ENCODE measurements around the gene MIAT. TPM values are rescaled to one million over a fixed set of nuclear protein-coding genes. Genes with fewer than 3 reads are reported as not detected.

The MIAT gene
- total RNA-seq, 1 experiment from 2014 or later, result 1.5 TPM

GRCh38 chr22:26712158-26712557, 54.8 kb downstream of the MIAT start:
- Histone ChIP-seq H3K4me1 (ENCODE audit: low read length) (no peaks in the 10 kb centered on the region), H2AFZ (ENCODE audit: low read length) (no peak overlapping the region), H3K36me3 (ENCODE audit: insufficient read depth, low read length) (no peaks in the 10 kb centered on the region), H3K4me3 (ENCODE audit: low read length) (no peak overlapping the region), H3K27me3 (ENCODE audit: low read length) (no peaks in the 10 kb centered on the region), H3K4me2 (ENCODE audit: low read depth, low read length, poor library complexity, severe bottlenecking) (no peak overlapping the region), H4K20me1 (ENCODE audit: insufficient read depth, low read depth, low read length) (no peaks in the 10 kb centered on the region), H3K9me3 (ENCODE audit: low read length) (no peaks in the 10 kb centered on the region), H3K79me2 (ENCODE audit: low read length) (no peaks in the 10 kb centered on the region), H3K9ac (ENCODE audit: low read length) (no peak overlapping the region), H3K27ac (ENCODE audit: low read length) (no peak overlapping the region), H3K9me2 (replicated peaks; ENCODE audit: insufficient read depth, low read length) (no peaks in the 10 kb centered on the region)
- no peak for DNase-seq

GRCh38 chr22:26713823-26714449, 56.5 kb downstream of the MIAT start:
- Histone ChIP-seq H3K79me2 (ENCODE audit: low read length) (no peaks in the 10 kb centered on the region), H3K4me1 (ENCODE audit: low read length) (no peaks in the 10 kb centered on the region), H4K20me1 (ENCODE audit: insufficient read depth, low read depth, low read length) (no peaks in the 10 kb centered on the region), H3K9me2 (replicated peaks; ENCODE audit: insufficient read depth, low read length) (no peaks in the 10 kb centered on the region), H3K36me3 (ENCODE audit: insufficient read depth, low read length) (no peaks in the 10 kb centered on the region), H3K27me3 (ENCODE audit: low read length) (no peaks in the 10 kb centered on the region), H3K9ac (ENCODE audit: low read length) (no peak overlapping the region), H3K4me3 (ENCODE audit: low read length) (no peak overlapping the region), H3K27ac (ENCODE audit: low read length) (no peak overlapping the region), H2AFZ (ENCODE audit: low read length) (no peak overlapping the region), H3K4me2 (ENCODE audit: low read depth, low read length, poor library complexity, severe bottlenecking) (no peak overlapping the region), H3K9me3 (ENCODE audit: low read length) (no peaks in the 10 kb centered on the region)
- no peak for DNase-seq

DNA sequence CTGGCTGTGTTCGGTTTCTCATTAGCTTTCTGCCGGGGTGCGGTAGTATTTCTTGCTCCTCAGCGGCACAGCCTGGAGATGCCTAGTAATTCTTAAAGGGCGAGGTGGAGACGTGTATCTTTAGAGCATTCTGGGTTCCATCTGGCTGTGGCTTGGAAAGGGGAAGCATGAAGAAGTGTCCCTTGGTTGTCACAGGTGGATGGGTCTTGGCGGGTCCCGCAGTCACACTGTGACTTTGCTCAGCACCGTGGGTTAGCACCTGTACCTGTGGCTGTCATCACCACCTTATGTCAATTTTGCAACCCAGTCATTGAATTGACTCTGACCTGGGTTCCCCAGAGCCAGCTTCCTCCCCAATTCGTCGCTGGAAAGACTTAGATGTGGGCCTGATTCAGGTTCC, 57.6 kb downstream of the MIAT start:
- Histone ChIP-seq H3K9me3 (ENCODE audit: low read length) (no peaks in the 10 kb centered on the region), H3K4me2 (ENCODE audit: low read depth, low read length, poor library complexity, severe bottlenecking) (no peak overlapping the region), H3K36me3 (ENCODE audit: insufficient read depth, low read length) (no peaks in the 10 kb centered on the region), H3K9ac (ENCODE audit: low read length) (no peak overlapping the region), H3K9me2 (replicated peaks; ENCODE audit: insufficient read depth, low read length) (no peaks in the 10 kb centered on the region), H3K4me1 (ENCODE audit: low read length) (no peaks in the 10 kb centered on the region), H3K4me3 (ENCODE audit: low read length) (no peak overlapping the region), H3K27me3 (ENCODE audit: low read length) (no peaks in the 10 kb centered on the region), H3K79me2 (ENCODE audit: low read length) (no peaks in the 10 kb centered on the region), H3K27ac (ENCODE audit: low read length) (no peak overlapping the region), H2AFZ (ENCODE audit: low read length) (no peak overlapping the region), H4K20me1 (ENCODE audit: insufficient read depth, low read depth, low read length) (no peaks in the 10 kb centered on the region)
- no peak for DNase-seq

- no peak overlapping the region for H3K4me3 ChIP-seq (ENCODE audit: low read length)
- H4K20me1 ChIP-seq (ENCODE audit: insufficient read depth, low read depth, low read length), result no peaks in the 10 kb centered on the region
- H3K9me3 ChIP-seq (ENCODE audit: low read length), result no peaks in the 10 kb centered on the region
- no peak overlapping the region for H3K27ac ChIP-seq (ENCODE audit: low read length)
- H3K4me2 ChIP-seq (ENCODE audit: low read depth, low read length, poor library complexity, severe bottlenecking), result no peak overlapping the region
- no peaks in the 10 kb centered on the region for H3K9me2 ChIP-seq (replicated peaks; ENCODE audit: insufficient read depth, low read length)
- DNase-seq, result no peak
- H3K27me3 ChIP-seq (ENCODE audit: low read length), result no peaks in the 10 kb centered on the region
- no peaks in the 10 kb centered on the region for H3K36me3 ChIP-seq (ENCODE audit: insufficient read depth, low read length)
- H3K9ac ChIP-seq (ENCODE audit: low read length), result no peak overlapping the region
- no peaks in the 10 kb centered on the region for H3K79me2 ChIP-seq (ENCODE audit: low read length)
- no peaks in the 10 kb centered on the region for H3K4me1 ChIP-seq (ENCODE audit: low read length)
- H2AFZ ChIP-seq (ENCODE audit: low read length), result no peak overlapping the region
Observed at GRCh38 chr22:26715392-26715936, 58.1 kb downstream of the MIAT start.

GRCh38 chr22:26718488-26718887, 61.1 kb downstream of the MIAT start:
- Histone ChIP-seq H2AFZ (ENCODE audit: low read length) (no peak overlapping the region), H3K79me2 (ENCODE audit: low read length) (no peaks in the 10 kb centered on the region), H3K9me3 (ENCODE audit: low read length) (no peaks in the 10 kb centered on the region), H3K4me1 (ENCODE audit: low read length) (no peaks in the 10 kb centered on the region), H3K36me3 (ENCODE audit: insufficient read depth, low read length) (no peaks in the 10 kb centered on the region), H3K27me3 (ENCODE audit: low read length) (no peaks in the 10 kb centered on the region), H3K4me2 (ENCODE audit: low read depth, low read length, poor library complexity, severe bottlenecking) (no peak overlapping the region), H3K27ac (ENCODE audit: low read length) (no peak overlapping the region), H3K9me2 (replicated peaks; ENCODE audit: insufficient read depth, low read length) (no peaks in the 10 kb centered on the region), H4K20me1 (ENCODE audit: insufficient read depth, low read depth, low read length) (no peaks in the 10 kb centered on the region), H3K4me3 (ENCODE audit: low read length) (no peak overlapping the region), H3K9ac (ENCODE audit: low read length) (no peak overlapping the region)
- no peak for DNase-seq

DNA sequence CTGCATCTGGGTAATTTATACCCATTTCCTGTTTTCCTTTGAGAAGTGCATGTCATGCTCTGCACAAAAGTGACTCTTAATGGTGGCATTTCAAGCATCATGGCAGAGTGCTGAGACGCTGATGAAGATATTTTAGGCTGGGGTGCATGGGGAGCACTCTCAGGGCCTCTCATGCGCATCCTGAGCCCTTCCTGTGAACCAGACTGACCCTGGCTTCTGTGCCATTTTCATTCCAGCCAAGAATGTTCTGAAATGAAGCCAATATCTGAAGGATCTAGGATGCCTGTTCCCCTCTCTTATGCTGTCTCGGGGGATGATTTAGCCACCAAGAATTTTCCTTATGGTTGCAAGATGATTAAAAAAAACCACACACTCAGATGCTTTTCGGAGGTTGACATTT, 61.5 kb downstream of the MIAT start:
- no peak for DNase-seq
- Histone ChIP-seq H3K4me2 (ENCODE audit: low read depth, low read length, poor library complexity, severe bottlenecking) (no peak overlapping the region), H3K36me3 (ENCODE audit: insufficient read depth, low read length) (no peaks in the 10 kb centered on the region), H3K9ac (ENCODE audit: low read length) (no peak overlapping the region), H2AFZ (ENCODE audit: low read length) (no peak overlapping the region), H3K4me1 (ENCODE audit: low read length) (no peaks in the 10 kb centered on the region), H3K27ac (ENCODE audit: low read length) (no peak overlapping the region), H3K4me3 (ENCODE audit: low read length) (no peak overlapping the region), H4K20me1 (ENCODE audit: insufficient read depth, low read depth, low read length) (no peaks in the 10 kb centered on the region), H3K9me3 (ENCODE audit: low read length) (no peaks in the 10 kb centered on the region), H3K79me2 (ENCODE audit: low read length) (no peaks in the 10 kb centered on the region), H3K27me3 (ENCODE audit: low read length) (no peaks in the 10 kb centered on the region), H3K9me2 (replicated peaks; ENCODE audit: insufficient read depth, low read length) (no peaks in the 10 kb centered on the region)

- Histone ChIP-seq H3K4me2 (ENCODE audit: low read depth, low read length, poor library complexity, severe bottlenecking) (no peak overlapping the region), H3K9me3 (ENCODE audit: low read length) (no peaks in the 10 kb centered on the region), H3K9me2 (replicated peaks; ENCODE audit: insufficient read depth, low read length) (no peaks in the 10 kb centered on the region), H3K27me3 (ENCODE audit: low read length) (no peaks in the 10 kb centered on the region), H3K79me2 (ENCODE audit: low read length) (no peaks in the 10 kb centered on the region), H2AFZ (ENCODE audit: low read length) (no peak overlapping the region), H4K20me1 (ENCODE audit: insufficient read depth, low read depth, low read length) (no peaks in the 10 kb centered on the region), H3K4me3 (ENCODE audit: low read length) (no peak overlapping the region), H3K36me3 (ENCODE audit: insufficient read depth, low read length) (no peaks in the 10 kb centered on the region), H3K4me1 (ENCODE audit: low read length) (no peaks in the 10 kb centered on the region), H3K27ac (ENCODE audit: low read length) (no peak overlapping the region), H3K9ac (ENCODE audit: low read length) (no peak overlapping the region)
- no peak for DNase-seq
Observed at GRCh38 chr22:26722159-26722558, 64.8 kb downstream of the MIAT start.

DNA sequence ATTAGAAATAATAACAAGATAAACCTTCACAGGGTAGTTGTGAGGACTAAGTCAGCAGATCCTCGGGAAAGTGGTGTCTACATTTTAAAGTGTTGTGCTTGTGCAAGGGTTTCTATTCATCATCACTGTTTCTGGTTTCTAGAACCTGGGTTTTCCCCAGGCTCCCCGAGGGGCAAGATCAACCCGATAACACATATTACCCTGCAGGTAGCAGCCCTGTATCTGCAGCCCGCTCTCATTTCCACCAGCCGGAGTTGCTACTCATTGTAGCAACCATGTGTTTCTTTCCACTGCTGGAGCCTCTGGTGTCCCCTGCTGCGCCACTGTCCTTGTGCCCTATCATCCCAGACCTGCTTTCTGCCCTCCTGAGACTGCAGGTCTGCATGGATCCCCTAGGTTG, 67.0 kb downstream of the MIAT start:
- no peak for DNase-seq
- H3K27ac ChIP-seq (ENCODE audit: low read length), result no peak overlapping the region
- H3K9me2 ChIP-seq (replicated peaks; ENCODE audit: insufficient read depth, low read length), result no peaks in the 10 kb centered on the region
- no peaks in the 10 kb centered on the region for H3K79me2 ChIP-seq (ENCODE audit: low read length)
- H4K20me1 ChIP-seq (ENCODE audit: insufficient read depth, low read depth, low read length), result no peaks in the 10 kb centered on the region
- no peaks in the 10 kb centered on the region for H3K36me3 ChIP-seq (ENCODE audit: insufficient read depth, low read length)
- H3K9ac ChIP-seq (ENCODE audit: low read length), result no peak overlapping the region
- no peak overlapping the region for H3K4me2 ChIP-seq (ENCODE audit: low read depth, low read length, poor library complexity, severe bottlenecking)
- H2AFZ ChIP-seq (ENCODE audit: low read length), result no peak overlapping the region
- no peaks in the 10 kb centered on the region for H3K9me3 ChIP-seq (ENCODE audit: low read length)
- no peaks in the 10 kb centered on the region for H3K4me1 ChIP-seq (ENCODE audit: low read length)
- H3K4me3 ChIP-seq (ENCODE audit: low read length), result no peak overlapping the region
- no peaks in the 10 kb centered on the region for H3K27me3 ChIP-seq (ENCODE audit: low read length)
